Omental fat pad (tissue), 4 donors: Measurements from ENCODE around the gene TRIO. TPM values are rescaled to one million over a fixed set of nuclear protein-coding genes. Genes with fewer than 3 reads are reported as not detected.

ENCODE experiments used
- ATAC-seq: fragments of 150-250 bp; one replicate; pipeline ENCODE4 v1.9.1; 2016; ENCODE audit warnings: mild to moderate bottlenecking, moderate library complexity; ENCODE audit not compliant: low FRiP score
- DNase-seq: peaks from one replicate; pipeline ENCODE4 v3.0.0-alpha.2; 2019; ENCODE audit warnings: low spot score
- total RNA-seq, 4 donors: library from RNA; depleted of rRNA; stranded (reverse); fragments of >200 nt; gene quantifications; one replicate each; pipeline ENCODE4 v1.1.0, GENCODE V29; 2016
- TF ChIP-seq, protein P1 (sequence below), 3 donors: fragments of 450-650 bp; IDR thresholded peaks; one replicate each; pipeline ENCODE4 v1.5.1; 2016 to 2017; ENCODE audit warnings: antibody characterized with exemption in 3 of 3, mild to moderate bottlenecking in 3 of 3, moderate library complexity in 2 of 3

Gene TRIO
- total RNA-seq, 4 donors from 2014 or later = 125 to 370 (median 193) TPM

GRCh38 chr5:14211818-14212803, 69.0 kb downstream of the TRIO start:
- ATAC-seq (no peak), DNase-seq (no peak)
- TF ChIP-seq, protein P1, sequence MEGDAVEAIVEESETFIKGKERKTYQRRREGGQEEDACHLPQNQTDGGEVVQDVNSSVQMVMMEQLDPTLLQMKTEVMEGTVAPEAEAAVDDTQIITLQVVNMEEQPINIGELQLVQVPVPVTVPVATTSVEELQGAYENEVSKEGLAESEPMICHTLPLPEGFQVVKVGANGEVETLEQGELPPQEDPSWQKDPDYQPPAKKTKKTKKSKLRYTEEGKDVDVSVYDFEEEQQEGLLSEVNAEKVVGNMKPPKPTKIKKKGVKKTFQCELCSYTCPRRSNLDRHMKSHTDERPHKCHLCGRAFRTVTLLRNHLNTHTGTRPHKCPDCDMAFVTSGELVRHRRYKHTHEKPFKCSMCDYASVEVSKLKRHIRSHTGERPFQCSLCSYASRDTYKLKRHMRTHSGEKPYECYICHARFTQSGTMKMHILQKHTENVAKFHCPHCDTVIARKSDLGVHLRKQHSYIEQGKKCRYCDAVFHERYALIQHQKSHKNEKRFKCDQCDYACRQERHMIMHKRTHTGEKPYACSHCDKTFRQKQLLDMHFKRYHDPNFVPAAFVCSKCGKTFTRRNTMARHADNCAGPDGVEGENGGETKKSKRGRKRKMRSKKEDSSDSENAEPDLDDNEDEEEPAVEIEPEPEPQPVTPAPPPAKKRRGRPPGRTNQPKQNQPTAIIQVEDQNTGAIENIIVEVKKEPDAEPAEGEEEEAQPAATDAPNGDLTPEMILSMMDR (IDR thresholded peaks at IDR 0.05) = no peak

GRCh38 chr5:14212838-14213237, 69.7 kb downstream of the TRIO start:
- DNase-seq (no peak), ATAC-seq (no peak)
- TF ChIP-seq, protein P1 (IDR thresholded peaks at IDR 0.05) = no peak

DNA sequence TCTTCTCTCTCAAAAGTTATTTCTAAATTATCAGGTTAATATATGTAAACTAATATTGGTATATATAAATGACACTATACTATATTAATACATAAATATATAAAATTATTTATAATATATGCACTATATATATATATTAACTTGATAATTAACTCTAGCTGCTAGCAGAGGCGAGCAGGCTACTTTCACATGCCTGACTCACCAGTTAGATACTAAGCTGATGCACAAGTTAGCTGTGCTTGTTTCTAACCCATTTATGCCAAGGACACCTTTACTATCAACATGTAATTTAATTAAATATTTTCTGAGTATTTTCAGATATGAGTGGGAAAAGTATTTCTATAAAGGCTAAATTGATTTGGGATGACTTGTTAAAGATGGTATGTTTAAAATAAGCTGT, 70.1 kb downstream of the TRIO start:
- DNase-seq = no peak
- no peak for ATAC-seq
- TF ChIP-seq, protein P1 (IDR thresholded peaks at IDR 0.05) = no peak

DNA sequence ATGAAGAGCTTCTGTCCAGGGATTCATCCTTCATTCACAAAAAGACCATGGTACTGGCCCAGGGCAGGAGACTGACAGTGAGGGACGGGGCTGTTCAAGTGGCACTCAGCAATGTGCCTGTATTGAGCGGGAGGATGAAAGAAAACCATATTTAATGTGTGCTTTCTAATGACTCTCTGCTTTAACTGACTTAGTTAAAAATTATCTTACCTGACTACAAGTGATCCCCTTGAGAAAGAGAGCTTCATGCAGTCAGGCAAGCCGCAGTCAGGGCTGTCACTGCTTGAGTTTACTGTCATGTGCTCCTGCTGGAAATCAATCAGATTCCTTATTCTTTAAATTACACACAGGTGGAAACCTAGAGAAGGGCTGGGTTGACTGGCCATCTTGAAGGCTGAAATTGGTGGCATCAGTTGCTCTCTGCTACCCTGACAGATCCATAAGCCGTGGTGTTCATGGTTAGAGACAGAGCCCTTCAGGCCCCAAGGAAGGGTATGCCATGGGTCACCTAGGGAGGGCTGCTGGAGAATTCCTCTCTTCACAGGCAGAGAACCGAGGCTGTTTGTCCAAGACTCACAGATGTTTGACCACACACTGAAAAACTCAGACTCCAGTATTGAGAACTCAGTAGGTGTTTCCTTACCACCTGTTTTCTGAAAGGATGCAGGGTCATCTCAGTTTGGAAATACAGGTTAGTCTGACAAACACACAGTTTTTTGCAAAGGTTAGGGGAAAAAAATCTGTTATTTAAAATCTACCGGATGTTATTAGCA, 70.9 kb downstream of the TRIO start:
- TF ChIP-seq, protein P1 (IDR thresholded peaks at IDR 0.05) = no peak
- ATAC-seq (no peak), DNase-seq (no peak)

DNA sequence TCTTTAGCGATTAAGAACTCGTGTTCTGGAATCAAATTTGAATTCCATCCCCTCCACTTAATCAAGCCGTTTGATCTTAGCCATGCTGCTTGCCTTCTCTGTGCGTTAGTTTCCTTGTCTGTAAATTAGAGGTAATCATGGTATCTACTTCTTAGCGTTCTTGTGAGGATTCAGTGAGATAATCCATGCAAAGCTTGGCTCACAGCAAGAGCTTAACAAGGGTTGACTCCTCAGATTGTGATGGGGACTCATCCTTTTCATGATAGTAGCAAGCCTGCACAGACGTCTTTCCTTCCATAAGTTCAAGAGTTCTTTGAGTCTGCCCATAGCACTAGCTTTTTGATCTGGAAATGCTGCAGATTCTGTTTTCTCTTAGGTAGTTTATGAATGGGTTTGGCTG, 72.8 kb downstream of the TRIO start:
- DNase-seq = no peak
- TF ChIP-seq, protein P1 (IDR thresholded peaks at IDR 0.05) = no peak
- ATAC-seq = no peak

DNA sequence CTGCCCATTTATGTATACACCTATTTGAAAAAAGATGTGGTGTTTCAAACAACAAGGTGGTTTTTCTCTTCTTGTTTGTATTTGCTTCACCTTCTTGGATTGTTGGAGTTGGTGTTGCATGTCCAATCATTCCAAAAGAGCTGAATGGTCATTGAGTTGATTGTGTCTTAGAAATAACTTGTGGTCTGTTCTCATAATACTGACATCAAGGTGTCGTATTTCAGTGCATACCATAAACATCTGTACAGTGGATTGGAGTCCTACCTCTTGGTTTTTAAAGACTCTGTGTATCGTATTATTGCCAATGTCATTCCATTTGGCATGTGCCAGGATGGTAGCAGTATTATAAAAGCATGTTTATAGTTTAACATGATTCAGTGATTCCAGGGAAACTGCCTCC, 73.2 kb downstream of the TRIO start:
- no peak for DNase-seq
- TF ChIP-seq, protein P1 (IDR thresholded peaks at IDR 0.05) = no peak
- ATAC-seq = no peak
